GM12878 (cell line): ENCODE results near the gene IGF2BP1. TPM values are rescaled to one million over a fixed set of nuclear protein-coding genes. Genes with fewer than 3 reads are reported as not detected.

Experiments used
- ATAC-seq: fragments of 200-7000 bp; cut with Tn5 transposase; 3 replicates; pipeline ENCODE4 v1.9.1; 2020; ENCODE audit warnings: mild to moderate bottlenecking, moderate library complexity
- BruUV-seq: library from RNA; stranded (reverse); fragments of 400-500 nt; replicated peaks from 2 replicates; lab custom pipeline; 2021; lab: Mats Ljungman, UMichigan
- CTCF ChIA-PET: fragments of 300-600 bp; sonication (Branson Sonifier 250); formaldehyde crosslinking; extraction: SDS; loops from one replicate; lab custom pipeline; 2021; ENCODE audit warnings: inconsistent platforms; lab: Yijun Ruan, JAX
- POLR2A ChIA-PET: fragments of 350-600 bp; formaldehyde crosslinking; extraction: SDS; loops from one replicate; lab custom pipeline; 2021; ENCODE audit warnings: inconsistent platforms; lab: Charles Lee
- RAD21 ChIA-PET: fragments of 300-600 bp; sonication (Branson Sonifier 250); formaldehyde crosslinking; loops from one replicate; lab custom pipeline; 2023; ENCODE audit warnings: antibody characterized with exemption; ENCODE audit not compliant: unreplicated experiment; lab: Charles Lee
- SMC1A ChIA-PET: fragments of 300-600 bp; sonication (Branson Sonifier 250); formaldehyde crosslinking; loops from one replicate; lab custom pipeline; 2023; ENCODE audit not compliant: unreplicated experiment, uncharacterized antibody; lab: Charles Lee
- DNase-seq: peaks from one replicate; pipeline ENCODE4 v3.0.0-alpha.2; 2011; ENCODE audit warnings: low read depth, low spot score
- FAIRE-seq: peaks from 3 replicates; lab custom pipeline; 2011; peaks lifted over from hg19 to GRCh38; lab: Jason Lieb, UNC
- H2AFZ ChIP-seq: 2 replicates; pipeline ENCODE4 v1.6.0; 2011; ENCODE audit warnings: low read depth, low read length, control low read depth; ENCODE audit not compliant: control insufficient read depth
- H3K27ac ChIP-seq: 2 replicates; pipeline ENCODE4 v1.5.1; 2011; ENCODE audit warnings: control low read depth; ENCODE audit not compliant: control insufficient read depth, insufficient read depth
- H3K27me3 ChIP-seq, 2 experiments: replicated peaks in 1 of 2; 2 replicates each; pipeline versions ENCODE4 v1.6.0 to v1.6.1; 2011; ENCODE audit warnings: low read length in 1 of 2; ENCODE audit not compliant: control insufficient read depth in 2 of 2, insufficient read depth in 2 of 2
- H3K36me3 ChIP-seq, 2 experiments: 2 replicates each; pipeline ENCODE4 v1.5.1; 2011; ENCODE audit warnings: low read length in 1 of 2; ENCODE audit not compliant: control insufficient read depth in 2 of 2, insufficient read depth in 2 of 2
- H3K4me1 ChIP-seq: 2 replicates; pipeline ENCODE4 v1.6.1; 2011; ENCODE audit warnings: mild to moderate bottlenecking, low read length, moderate library complexity, mixed read lengths; ENCODE audit not compliant: control insufficient read depth, insufficient read depth
- H3K4me2 ChIP-seq: 2 replicates; pipeline ENCODE4 v1.6.0; 2011; ENCODE audit warnings: control low read depth; ENCODE audit not compliant: control insufficient read depth, insufficient read depth
- H3K4me3 ChIP-seq: fragments of 200-600 bp; sonication (generic); 2 replicates; pipeline ENCODE4 v1.5.1; 2016
- H3K79me2 ChIP-seq: 2 replicates; pipeline ENCODE4 v1.6.0; 2011; ENCODE audit warnings: low read length; ENCODE audit not compliant: control insufficient read depth, insufficient read depth
- H3K9ac ChIP-seq: 2 replicates; pipeline ENCODE4 v1.8.0; 2011; ENCODE audit warnings: low read length, control low read depth, mixed read lengths; ENCODE audit not compliant: control insufficient read depth, insufficient read depth
- H3K9me3 ChIP-seq: replicated peaks from 3 replicates; pipeline ENCODE4 v1.5.1; 2011; ENCODE audit warnings: mild to moderate bottlenecking, low read length; ENCODE audit not compliant: control insufficient read depth, insufficient read depth
- H4K20me1 ChIP-seq: 2 replicates; pipeline ENCODE4 v1.6.0; 2011; ENCODE audit not compliant: control insufficient read depth, insufficient read depth
- BACH1 ChIP-seq: fragments of 450-650 bp; IDR thresholded peaks from 2 replicates; pipeline ENCODE4 v1.6.1; 2017; ENCODE audit warnings: mild to moderate bottlenecking, borderline replicate concordance
- CREM ChIP-seq: IDR thresholded peaks from 2 replicates; pipeline ENCODE4 v1.6.1; 2014; ENCODE audit warnings: antibody characterized with exemption, low read depth
- DPF2 ChIP-seq: fragments of 450-650 bp; IDR thresholded peaks from 2 replicates; pipeline ENCODE4 v1.6.1; 2017; ENCODE audit warnings: mild to moderate bottlenecking
- GABPA ChIP-seq: IDR thresholded peaks from 2 replicates; pipeline ENCODE4 v1.6.1; 2014; ENCODE audit warnings: antibody characterized with exemption, low read depth, mild to moderate bottlenecking, inconsistent platforms
- MTA2 ChIP-seq: fragments of 450-650 bp; IDR thresholded peaks from 2 replicates; pipeline ENCODE4 v1.6.1; 2016; ENCODE audit warnings: low read depth, mild to moderate bottlenecking, moderate library complexity
- NFIC ChIP-seq: IDR thresholded peaks from 2 replicates; pipeline ENCODE4 v1.6.1; 2012; ENCODE audit warnings: low read depth, mild to moderate bottlenecking, inconsistent platforms, low read length, moderate library complexity
- NRF1 ChIP-seq: conservative IDR thresholded peaks from 2 replicates; pipeline ENCODE4 v1.6.1; 2011; ENCODE audit warnings: mild to moderate bottlenecking, low read depth, low read length, improper control_type of control experiment
- POLR2A ChIP-seq: IDR thresholded peaks from 2 replicates; pipeline ENCODE4 v1.6.1; 2011; ENCODE audit warnings: low read depth, mild to moderate bottlenecking, low read length
- SMC3 ChIP-seq: IDR thresholded peaks from 2 replicates; pipeline ENCODE4 v1.6.1; 2011; ENCODE audit warnings: low read length, improper control_type of control experiment, borderline replicate concordance
- TCF7 ChIP-seq: IDR thresholded peaks from 2 replicates; pipeline ENCODE4 v1.6.1; 2014; ENCODE audit warnings: antibody characterized with exemption, borderline replicate concordance
- WRNIP1 ChIP-seq: IDR thresholded peaks from 2 replicates; pipeline ENCODE4 v1.6.1; 2011; ENCODE audit warnings: low read depth, low read length, improper control_type of control experiment, borderline replicate concordance
- WGBS: methylation state at CpG from one replicate; pipeline ENCODE4 v1.1.6; 2016; ENCODE audit warnings: low lambda C conversion rate; ENCODE audit not compliant: insufficient replicate concordance, insufficient coverage; ENCODE audit errors: missing lambda C conversion rate; 5-methylcytosine and 5-hydroxymethylcytosine counted together
- in situ Hi-C: fragments of 300-500 bp; cut with MboI; formaldehyde crosslinking; loops from 9 replicates; pipeline ENCODE4 v1.14.3; 2018; ENCODE audit warnings: mixed read lengths
- intact Hi-C: fragments of 100-400 bp; cut with micrococcal nuclease; formaldehyde crosslinking; loops from one replicate; pipeline ENCODE4 v1.14.2; 2022; ENCODE audit not compliant: unreplicated experiment
- polyA plus RNA-seq, 11 experiments: library from polyadenylated mRNA; depleted of rRNA in 4 of 11; unstranded in 6 of 11; stranded (reverse) in 5 of 11; fragments of >200 nt; fragmentation: Nextera tagmentation in 4 of 11; fragmentation: Illumina TruSeq in 1 of 11; extraction: Ambion mirVana in 4 of 11; extraction: Trizol in 1 of 11; gene quantifications; 1 replicate in 1 of 11; 2 replicates in 10 of 11; pipeline versions ENCODE4 v1.2.1 to v1.2.3, GENCODE V29; 2011 to 2016; ENCODE audit warnings: inconsistent platforms in 2 of 11, missing spikeins in 2 of 11, low read depth in 1 of 11
- total RNA-seq, 4 experiments: library from RNA; depleted of rRNA in 3 of 4; stranded (reverse); fragments of >200 nt in 3 of 4; fragmentation: Illumina TruSeq in 1 of 4; extraction: Trizol in 1 of 4; gene quantifications; 2 replicates each; pipeline versions ENCODE4 v1.2.1 to v1.2.3, GENCODE V29; 2013 to 2021
- TF ChIP-seq, protein P1 (sequence below): fragments of 150-350 bp; IDR thresholded peaks from 2 replicates; pipeline ENCODE4 v1.6.1; 2014; ENCODE audit warnings: mild to moderate bottlenecking, low read depth, low read length
- TF ChIP-seq, protein P2 (sequence below): fragments of 450-650 bp; IDR thresholded peaks from 2 replicates; pipeline ENCODE4 v1.6.1; 2018; ENCODE audit warnings: mild to moderate bottlenecking, low read depth, moderate library complexity; ENCODE audit not compliant: partially characterized antibody

Gene IGF2BP1
- total and polyA plus RNA-seq, 10 of the 15 experiments (the other 5 are each of a cell fraction or from before 2014, with no cell fraction given): 0.04 to 2.4 (median 0.13) TPM; not detected in 1

DNA sequence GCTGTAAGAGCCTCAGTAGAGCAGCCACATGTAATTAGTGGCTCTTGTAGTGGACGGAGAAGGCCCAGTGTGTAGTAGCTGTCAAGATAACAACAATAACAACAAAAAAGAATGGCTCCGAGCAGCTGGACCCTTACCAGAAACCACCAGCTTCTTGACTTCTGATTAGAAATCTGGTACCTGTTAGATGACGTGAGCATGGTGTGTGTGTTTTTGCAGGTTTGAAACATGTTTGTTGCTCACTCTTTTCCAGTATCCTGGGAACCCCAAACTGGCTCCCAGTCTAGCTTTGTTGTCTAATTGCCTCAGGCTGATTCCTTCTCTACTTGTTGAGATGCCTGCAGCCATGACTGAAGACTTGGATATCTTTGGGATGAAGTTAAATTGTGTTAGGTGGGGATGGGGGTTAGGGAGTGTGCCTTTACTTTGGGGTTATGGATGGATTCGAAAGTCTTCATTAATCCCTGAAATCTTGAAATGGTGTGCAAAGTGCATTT, 21.0 kb downstream of the IGF2BP1 start:
- POLR2A ChIA-PET: no interaction called here
- RAD21 ChIA-PET: no interaction called here
- in situ Hi-C loops: no loop called here
- 41% methylated on average over 4 of the region's 4 CpGs for WGBS
- intact Hi-C loops: no loop called here
- Histone ChIP-seq H3K9me3 (no peaks in the 10 kb centered on the region), H3K4me1 (no peaks in the 10 kb centered on the region), H3K27me3 (no peaks in the 10 kb centered on the region; a peak in 2 of 4 replicates), H4K20me1 (no peaks in the 10 kb centered on the region), H3K36me3 (no peaks in the 10 kb centered on the region), H3K27ac (no peak overlapping the region), H3K4me3 (no peak overlapping the region), H2AFZ (no peak overlapping the region), H3K79me2 (no peaks in the 10 kb centered on the region), H3K4me2 (no peak overlapping the region), H3K9ac (no peak overlapping the region)
- FAIRE-seq (no peak), ATAC-seq (no peak), DNase-seq (no peak)
- SMC1A ChIA-PET: interaction anchor here (0.6 kb wide), 1 partner anchor 13 kb away, joined by 3 read pairs; no protein-coding TSS in a partner anchor
- TF ChIP-seq NRF1: no peak
- TF ChIP-seq WRNIP1: no peak
- TF ChIP-seq NFIC: no peak
- TF ChIP-seq, protein P1, sequence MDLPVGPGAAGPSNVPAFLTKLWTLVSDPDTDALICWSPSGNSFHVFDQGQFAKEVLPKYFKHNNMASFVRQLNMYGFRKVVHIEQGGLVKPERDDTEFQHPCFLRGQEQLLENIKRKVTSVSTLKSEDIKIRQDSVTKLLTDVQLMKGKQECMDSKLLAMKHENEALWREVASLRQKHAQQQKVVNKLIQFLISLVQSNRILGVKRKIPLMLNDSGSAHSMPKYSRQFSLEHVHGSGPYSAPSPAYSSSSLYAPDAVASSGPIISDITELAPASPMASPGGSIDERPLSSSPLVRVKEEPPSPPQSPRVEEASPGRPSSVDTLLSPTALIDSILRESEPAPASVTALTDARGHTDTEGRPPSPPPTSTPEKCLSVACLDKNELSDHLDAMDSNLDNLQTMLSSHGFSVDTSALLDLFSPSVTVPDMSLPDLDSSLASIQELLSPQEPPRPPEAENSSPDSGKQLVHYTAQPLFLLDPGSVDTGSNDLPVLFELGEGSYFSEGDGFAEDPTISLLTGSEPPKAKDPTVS: no peak
- TF ChIP-seq MTA2: no peak
- no peak for TF ChIP-seq CREM
- no peak for TF ChIP-seq POLR2A
- CTCF ChIA-PET: no interaction called here
- BruUV-seq: no TSS peak

DNA sequence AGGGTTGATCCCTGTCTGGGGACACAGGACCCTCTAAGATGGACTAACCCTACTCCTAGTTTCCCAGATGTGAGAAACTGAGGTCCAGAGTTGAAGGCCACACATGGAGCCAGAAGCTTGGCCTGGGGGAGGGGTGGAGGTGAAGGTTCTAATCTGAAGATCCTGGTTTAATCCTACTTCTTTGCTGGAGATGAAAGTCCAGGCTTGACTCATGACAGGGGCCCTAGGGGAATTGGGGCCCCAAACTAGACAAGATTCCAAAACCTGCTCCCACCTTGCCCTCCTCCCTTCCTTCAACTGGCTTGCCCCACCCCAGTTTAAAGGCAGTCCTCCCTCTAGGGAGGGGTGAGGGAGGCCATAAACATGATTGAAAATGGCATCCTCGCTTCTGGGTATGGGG, 21.6 kb downstream of the IGF2BP1 start:
- CTCF ChIA-PET: interaction anchor here (0.8 kb wide), 1 partner anchor 14 kb away, joined by 3 read pairs; no protein-coding TSS in a partner anchor
- Histone ChIP-seq H3K4me3 (no peak overlapping the region), H4K20me1 (no peaks in the 10 kb centered on the region), H3K36me3 (no peaks in the 10 kb centered on the region), H3K4me1 (no peaks in the 10 kb centered on the region), H3K9me3 (no peaks in the 10 kb centered on the region), H3K27me3 (no peaks in the 10 kb centered on the region; a peak in 2 of 4 replicates), H3K4me2 (no peak overlapping the region), H2AFZ (no peak overlapping the region), H3K9ac (no peak overlapping the region), H3K79me2 (no peaks in the 10 kb centered on the region), H3K27ac (no peak overlapping the region)
- in situ Hi-C loops (no loop called here), intact Hi-C loops (no loop called here)
- BruUV-seq: no TSS peak
- 8% methylated on average over 1 of the region's 1 CpG for WGBS
- RAD21 ChIA-PET: no interaction called here
- DNase-seq (no peak), FAIRE-seq (no peak), ATAC-seq (no peak)
- POLR2A ChIA-PET: no interaction called here
- SMC1A ChIA-PET: no interaction called here
- no peak for TF ChIP-seq BACH1
- TF ChIP-seq, protein P1: no peak
- no peak for TF ChIP-seq SMC3
- TF ChIP-seq, protein P2, sequence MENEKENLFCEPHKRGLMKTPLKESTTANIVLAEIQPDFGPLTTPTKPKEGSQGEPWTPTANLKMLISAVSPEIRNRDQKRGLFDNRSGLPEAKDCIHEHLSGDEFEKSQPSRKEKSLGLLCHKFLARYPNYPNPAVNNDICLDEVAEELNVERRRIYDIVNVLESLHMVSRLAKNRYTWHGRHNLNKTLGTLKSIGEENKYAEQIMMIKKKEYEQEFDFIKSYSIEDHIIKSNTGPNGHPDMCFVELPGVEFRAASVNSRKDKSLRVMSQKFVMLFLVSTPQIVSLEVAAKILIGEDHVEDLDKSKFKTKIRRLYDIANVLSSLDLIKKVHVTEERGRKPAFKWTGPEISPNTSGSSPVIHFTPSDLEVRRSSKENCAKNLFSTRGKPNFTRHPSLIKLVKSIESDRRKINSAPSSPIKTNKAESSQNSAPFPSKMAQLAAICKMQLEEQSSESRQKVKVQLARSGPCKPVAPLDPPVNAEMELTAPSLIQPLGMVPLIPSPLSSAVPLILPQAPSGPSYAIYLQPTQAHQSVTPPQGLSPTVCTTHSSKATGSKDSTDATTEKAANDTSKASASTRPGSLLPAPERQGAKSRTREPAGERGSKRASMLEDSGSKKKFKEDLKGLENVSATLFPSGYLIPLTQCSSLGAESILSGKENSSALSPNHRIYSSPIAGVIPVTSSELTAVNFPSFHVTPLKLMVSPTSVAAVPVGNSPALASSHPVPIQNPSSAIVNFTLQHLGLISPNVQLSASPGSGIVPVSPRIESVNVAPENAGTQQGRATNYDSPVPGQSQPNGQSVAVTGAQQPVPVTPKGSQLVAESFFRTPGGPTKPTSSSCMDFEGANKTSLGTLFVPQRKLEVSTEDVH: no peak
- no peak for TF ChIP-seq TCF7
- TF ChIP-seq DPF2: no peak
- no peak for TF ChIP-seq GABPA
